ENCODE results near the gene ETNK2.

The ETNK2 gene

DNA sequence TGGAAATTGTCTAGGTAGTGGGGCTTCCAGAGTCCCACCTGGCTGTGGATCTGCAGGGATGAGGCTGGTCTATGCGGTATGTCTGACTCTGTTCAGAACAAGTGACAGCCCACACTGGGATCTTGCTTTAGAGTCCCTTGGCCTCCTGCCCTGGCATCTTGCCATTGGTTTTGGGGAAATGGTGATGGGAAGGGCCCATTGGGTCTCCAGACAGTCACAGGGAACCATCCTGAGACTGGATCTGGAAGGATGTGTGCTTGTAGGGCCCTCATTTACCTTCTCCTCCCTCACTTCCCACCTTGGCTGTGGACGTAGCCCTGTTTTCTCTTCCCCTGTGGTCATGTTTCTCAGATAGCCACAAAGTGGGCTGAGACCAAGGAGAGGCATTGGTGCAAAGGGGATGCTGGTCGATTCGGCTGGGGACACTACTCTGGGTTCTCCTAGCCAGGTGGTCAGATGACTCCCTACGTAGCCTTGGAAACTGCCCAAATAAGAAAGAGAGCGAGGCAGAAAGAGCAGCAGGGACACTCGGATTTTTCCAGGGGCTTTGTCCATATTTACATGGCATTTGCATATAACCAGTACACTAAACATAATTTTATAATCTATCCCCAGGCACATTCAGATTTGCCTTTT lies 63.8 kb downstream of the ETNK2 start:
- intact Hi-C loops (cut with DNase I), result no loop called here
- peak in 2 of 10 donors; percentile 11 to 57 for DNase-seq

- DNase-seq, result peak in 2 of 10 donors; percentile 66 to 69
These were observed 64.5 kb downstream of the ETNK2 start for GRCh38 chr1:204087181-204087892.

DNA sequence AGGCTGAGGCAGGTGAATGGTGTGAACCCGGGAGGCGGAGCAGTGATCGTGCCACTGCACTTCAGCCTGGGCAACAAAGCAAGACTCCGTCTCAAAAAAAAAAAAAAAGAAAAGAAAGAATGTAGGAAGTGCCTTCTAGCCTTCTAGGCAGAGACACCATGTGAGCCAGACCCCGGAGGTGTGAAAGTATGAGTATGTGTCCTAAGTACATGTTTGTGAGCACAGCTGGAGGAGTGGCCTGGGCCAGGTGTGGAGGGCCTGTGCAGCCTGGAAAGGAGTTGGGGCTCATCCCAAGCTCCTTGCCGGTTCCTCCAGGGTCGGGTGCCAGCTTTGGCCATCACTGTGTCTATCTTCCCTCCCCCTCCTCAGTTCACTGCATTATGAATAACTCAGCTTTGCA lies 66.0 kb downstream of the ETNK2 start:
- intact Hi-C loops (cut with DNase I), result no loop called here

More at GRCh38 chr1:204087181-204087892, 64.5 kb downstream of the ETNK2 start:
- intact Hi-C loops (cut with DNase I), result no loop called here

DNA sequence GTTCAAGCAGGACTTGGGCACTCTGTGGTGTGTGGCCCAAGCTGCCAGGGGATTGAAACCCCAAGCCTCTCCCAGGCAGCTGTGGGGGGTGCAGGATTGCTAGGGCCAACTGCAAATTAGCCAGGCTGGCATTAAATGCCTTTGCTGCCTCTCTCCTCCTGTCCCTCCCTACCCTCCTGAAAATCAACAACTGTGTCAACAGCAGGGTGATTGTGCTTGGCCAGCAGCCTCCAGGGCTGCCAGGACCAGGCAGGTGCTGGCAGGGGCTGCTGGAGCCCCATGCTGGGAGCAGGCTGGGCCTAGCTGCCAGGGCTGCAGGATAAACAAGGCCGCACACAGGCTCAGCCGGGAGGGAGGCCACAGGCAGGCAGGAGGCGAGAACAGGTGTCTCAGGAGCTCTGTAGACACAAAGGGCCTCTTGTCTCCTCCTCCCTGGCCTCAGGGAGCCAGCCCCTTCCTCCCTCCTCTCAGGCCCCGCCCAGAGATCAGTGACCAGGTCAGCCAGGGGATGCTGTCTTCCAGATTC lies 67.5 kb downstream of the ETNK2 start:
- intact Hi-C loops (cut with DNase I), result no loop called here
- DNase-seq, result peak in 8 of 10 donors; percentile 13 to 91 (median 62)

More for the DNA sequence above, 66.0 kb downstream of the ETNK2 start:
- DNase-seq, result peak in 2 of 10 donors; percentile 29 to 72

GRCh38 chr1:204083491-204083890 lies 68.4 kb downstream of the ETNK2 start:
- intact Hi-C loops (cut with DNase I), result no loop called here
- peak in 1 of 10 donors; percentile 67 for DNase-seq

- peak in 2 of 10 donors; percentile 5 to 43 for DNase-seq
- intact Hi-C loops (cut with DNase I), result no loop called here
These were observed 69.9 kb downstream of the ETNK2 start for GRCh38 chr1:204081791-204082513.

- intact Hi-C loops (cut with DNase I), result no loop called here
- peak in 1 of 10 donors; percentile 59 for DNase-seq
These were observed 70.6 kb downstream of the ETNK2 start for GRCh38 chr1:204081164-204081790.

Data from posterior cingulate gyrus (tissue), 11 donors.